ENCODE measurements around the gene MRPS14.

DNA sequence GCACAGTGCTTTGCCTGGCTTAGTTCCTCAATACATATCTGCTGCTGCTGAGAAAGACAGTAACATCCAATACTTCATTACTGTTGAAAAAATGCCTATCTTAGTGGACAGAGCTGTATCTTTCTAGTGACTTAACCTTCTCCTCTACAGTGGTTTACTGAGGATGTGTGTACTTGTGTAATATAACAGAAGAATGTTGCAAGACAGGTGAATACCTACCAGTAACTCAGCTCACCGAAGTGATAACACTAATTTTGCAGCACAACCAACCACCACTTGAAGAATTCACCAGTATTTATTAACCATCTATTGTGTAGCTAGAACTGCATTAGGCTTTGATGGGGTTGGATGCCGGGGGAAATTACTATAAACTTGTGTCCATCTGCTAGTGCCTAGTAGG lies 27.8 kb upstream of the MRPS14 start:
- TF ChIP-seq CTCF (IDR thresholded peaks at IDR 0.05 in 4 of 5, conservative IDR thresholded peaks at IDR 0.05 in 1 of 5) = no peak
- no peak for TF ChIP-seq POLR2A (IDR thresholded peaks at IDR 0.05)

All from gastrocnemius medialis (tissue), 4 donors.